A549 (cell line): ENCODE measurements around the gene RRAS. TPM values are rescaled to one million over a fixed set of nuclear protein-coding genes. Genes with fewer than 3 reads are reported as not detected.
A peak's percentile ranks its signal among the peaks of the same experiment; 100 is the strongest.

Source experiments
- CBX2 ChIP-seq: fragments of 200-600 bp; sonication (generic); IDR thresholded peaks from 2 replicates; pipeline ENCODE4 v1.6.1; 2016; ENCODE audit warnings: low read depth, mild to moderate bottlenecking, borderline replicate concordance
- CBX8 ChIP-seq: fragments of 200-600 bp; sonication (generic); IDR thresholded peaks from 2 replicates; pipeline ENCODE4 v1.6.1; 2016
- CEBPB ChIP-seq, 2 experiments: fragments of >200 bp in 1 of 2; sonication (Bioruptor Twin) in 1 of 2; formaldehyde crosslinking in 1 of 2; IDR thresholded peaks; 2 replicates each; pipeline ENCODE4 v1.6.1; 2012 to 2016
- CHD2 ChIP-seq: fragments of 150-350 bp; IDR thresholded peaks from 2 replicates; pipeline ENCODE4 v1.6.1; 2014; ENCODE audit warnings: low read length; ENCODE audit not compliant: partially characterized antibody
- CHD4 ChIP-seq: fragments of 200-600 bp; sonication (generic); IDR thresholded peaks from 2 replicates; pipeline ENCODE4 v1.6.1; 2016; ENCODE audit warnings: antibody characterized with exemption, mild to moderate bottlenecking, borderline replicate concordance
- EP300 ChIP-seq, 2 experiments: fragments of >200 bp; sonication (Bioruptor Twin); formaldehyde crosslinking; IDR thresholded peaks; 2 replicates in 1 of 2; 3 replicates in 1 of 2; pipeline ENCODE4 v1.6.1; 2016 to 2017
- ESRRA ChIP-seq: fragments of 150-350 bp; IDR thresholded peaks from 2 replicates; pipeline ENCODE4 v1.6.1; 2014; ENCODE audit warnings: mild to moderate bottlenecking, low read length, borderline replicate concordance
- FOSL2 ChIP-seq, 2 experiments: fragments of 450-650 bp in 1 of 2; fragments of >200 bp in 1 of 2; sonication (Bioruptor Twin) in 1 of 2; formaldehyde crosslinking; IDR thresholded peaks; 2 replicates each; pipeline versions ENCODE4 v1.5.0 to v1.6.1; 2016 to 2020; ENCODE audit warnings: mild to moderate bottlenecking in 1 of 2, moderate library complexity in 1 of 2
- FOXS1 ChIP-seq: fragments of 250-450 bp; sonication (Bioruptor Pico); IDR thresholded peaks from 2 replicates; pipeline ENCODE4 v1.5.0; 2020; ENCODE audit warnings: mild to moderate bottlenecking, moderate library complexity
- GATA3 ChIP-seq: IDR thresholded peaks from 2 replicates; pipeline ENCODE4 v1.6.1; 2012; ENCODE audit warnings: borderline replicate concordance
- HEYL ChIP-seq: fragments of 250-450 bp; sonication (Bioruptor Pico); IDR thresholded peaks from 2 replicates; pipeline ENCODE4 v1.8.0; 2021; ENCODE audit warnings: mild to moderate bottlenecking, moderate library complexity
- HOXA7 ChIP-seq: fragments of 250-450 bp; sonication (Bioruptor Pico); IDR thresholded peaks from 2 replicates; pipeline ENCODE4 v1.5.0; 2020; ENCODE audit warnings: mild to moderate bottlenecking, moderate library complexity
- HOXB13 ChIP-seq: fragments of 250-450 bp; sonication (Bioruptor Pico); IDR thresholded peaks from 2 replicates; pipeline ENCODE4 v1.5.0; 2020; ENCODE audit warnings: low read depth, mild to moderate bottlenecking, moderate library complexity
- HOXB5 ChIP-seq: fragments of 250-450 bp; sonication (Bioruptor Pico); IDR thresholded peaks from 2 replicates; pipeline ENCODE4 v1.5.0; 2020; ENCODE audit warnings: mild to moderate bottlenecking, moderate library complexity
- JUN ChIP-seq, 2 experiments: fragments of >200 bp; sonication (Bioruptor Twin); formaldehyde crosslinking; IDR thresholded peaks; 2 replicates in 1 of 2; 3 replicates in 1 of 2; pipeline ENCODE4 v1.6.1; 2016 to 2017
- JUNB ChIP-seq: fragments of >200 bp; sonication (Bioruptor Twin); formaldehyde crosslinking; IDR thresholded peaks from 2 replicates; pipeline ENCODE4 v1.6.1; 2016
- KDM1A ChIP-seq: fragments of 200-600 bp; sonication (generic); IDR thresholded peaks from 2 replicates; pipeline ENCODE4 v1.6.1; 2016; ENCODE audit warnings: low read depth, mild to moderate bottlenecking
- KDM5A ChIP-seq: fragments of 200-600 bp; sonication (generic); IDR thresholded peaks from 2 replicates; pipeline ENCODE4 v1.6.1; 2016; ENCODE audit warnings: antibody characterized with exemption, mild to moderate bottlenecking
- NFE2L2 ChIP-seq: fragments of 150-350 bp; conservative IDR thresholded peaks from 2 replicates; pipeline ENCODE4 v1.6.1; 2014; ENCODE audit warnings: low read length
- POLR2AphosphoS2 ChIP-seq: conservative IDR thresholded peaks from 2 replicates; pipeline ENCODE4 v1.6.1; 2012; ENCODE audit warnings: low read length, improper control_type of control experiment, inconsistent platforms
- RAD21 ChIP-seq, 2 experiments: fragments of >200 bp in 1 of 2; sonication (Bioruptor Twin) in 1 of 2; formaldehyde crosslinking in 1 of 2; IDR thresholded peaks in 1 of 2; conservative IDR thresholded peaks in 1 of 2; 2 replicates in 1 of 2; 3 replicates in 1 of 2; pipeline ENCODE4 v1.6.1; 2012 to 2018; ENCODE audit warnings: inconsistent platforms in 1 of 2
- RCOR1 ChIP-seq: fragments of 150-350 bp; IDR thresholded peaks from 2 replicates; pipeline ENCODE4 v1.6.1; 2014; ENCODE audit warnings: antibody characterized with exemption, low read length, low read depth
- RFX5 ChIP-seq: fragments of 450-650 bp; IDR thresholded peaks from 2 replicates; pipeline ENCODE4 v1.7.1; 2014; ENCODE audit warnings: antibody characterized with exemption, mild to moderate bottlenecking, moderate library complexity
- RNF2 ChIP-seq: fragments of 200-600 bp; sonication (generic); IDR thresholded peaks from 2 replicates; pipeline ENCODE4 v1.6.1; 2016; ENCODE audit warnings: low read depth, mild to moderate bottlenecking, antibody characterized with exemption, moderate library complexity, borderline replicate concordance
- SREBF2 ChIP-seq: fragments of 450-650 bp; IDR thresholded peaks from 2 replicates; pipeline ENCODE4 v1.6.1; 2014; ENCODE audit warnings: mild to moderate bottlenecking, moderate library complexity
- TP53 ChIP-seq: fragments of 250-450 bp; sonication (Bioruptor Pico); IDR thresholded peaks from 2 replicates; pipeline ENCODE4 v1.5.0; 2021; ENCODE audit warnings: mild to moderate bottlenecking, moderate library complexity
- ZFP36 ChIP-seq: fragments of 450-650 bp; IDR thresholded peaks from 2 replicates; pipeline ENCODE4 v1.6.1; 2014; ENCODE audit warnings: borderline replicate concordance; ENCODE audit not compliant: partially characterized antibody
- ZSCAN20 ChIP-seq: fragments of 250-450 bp; sonication (Bioruptor Pico); IDR thresholded peaks from 2 replicates; pipeline ENCODE4 v1.8.0; 2022; ENCODE audit warnings: mild to moderate bottlenecking, moderate library complexity
- polyA plus RNA-seq, 4 experiments: library from polyadenylated mRNA; depleted of rRNA in 3 of 4; stranded (reverse); fragments of >200 nt; fragmentation: RNase III in 1 of 4; extraction: RNeasy Plus Mini Kit Qiagen cat#74134 plus additional on column Dnase treatment in 1 of 4; gene quantifications; 2 replicates in 3 of 4; 3 replicates in 1 of 4; pipeline ENCODE4 v1.2.3, GENCODE V29; 2011 to 2017
- TF ChIP-seq, protein P1 (sequence below): fragments of >200 bp; sonication (Bioruptor Twin); formaldehyde crosslinking; IDR thresholded peaks from 3 replicates; pipeline ENCODE4 v1.5.1; 2016
- TF ChIP-seq, protein P2 (sequence below): fragments of 250-450 bp; sonication (Bioruptor Pico); IDR thresholded peaks from 2 replicates; pipeline ENCODE4 v1.5.0; 2021; ENCODE audit warnings: mild to moderate bottlenecking, moderate library complexity, borderline replicate concordance
- TF ChIP-seq, protein P3 (sequence below): fragments of >200 bp; sonication (Bioruptor Twin); formaldehyde crosslinking; IDR thresholded peaks from 3 replicates; pipeline ENCODE4 v1.6.1; 2016
- TF ChIP-seq, protein P4 (sequence below): IDR thresholded peaks from 2 replicates; pipeline ENCODE4 v1.6.1; 2012; ENCODE audit warnings: low read depth, borderline replicate concordance
- TF ChIP-seq, protein P5 (sequence below): fragments of >200 bp; sonication (Bioruptor Twin); formaldehyde crosslinking; IDR thresholded peaks from 2 replicates; pipeline ENCODE4 v1.6.1; 2016
- TF ChIP-seq, protein P6 (sequence below): IDR thresholded peaks from 2 replicates; pipeline ENCODE4 v1.6.1; 2012
- TF ChIP-seq, protein P7 (sequence below): fragments of 450-650 bp; IDR thresholded peaks from 2 replicates; pipeline ENCODE4 v1.6.1; 2014; ENCODE audit warnings: antibody characterized with exemption
- TF ChIP-seq, protein P8 (sequence below): IDR thresholded peaks from 2 replicates; pipeline ENCODE4 v1.6.1; 2012

The RRAS gene
- polyA plus RNA-seq, 2 of the 4 experiments (the other 2 are of a cell fraction), result 47.6 to 49.2 TPM

DNA sequence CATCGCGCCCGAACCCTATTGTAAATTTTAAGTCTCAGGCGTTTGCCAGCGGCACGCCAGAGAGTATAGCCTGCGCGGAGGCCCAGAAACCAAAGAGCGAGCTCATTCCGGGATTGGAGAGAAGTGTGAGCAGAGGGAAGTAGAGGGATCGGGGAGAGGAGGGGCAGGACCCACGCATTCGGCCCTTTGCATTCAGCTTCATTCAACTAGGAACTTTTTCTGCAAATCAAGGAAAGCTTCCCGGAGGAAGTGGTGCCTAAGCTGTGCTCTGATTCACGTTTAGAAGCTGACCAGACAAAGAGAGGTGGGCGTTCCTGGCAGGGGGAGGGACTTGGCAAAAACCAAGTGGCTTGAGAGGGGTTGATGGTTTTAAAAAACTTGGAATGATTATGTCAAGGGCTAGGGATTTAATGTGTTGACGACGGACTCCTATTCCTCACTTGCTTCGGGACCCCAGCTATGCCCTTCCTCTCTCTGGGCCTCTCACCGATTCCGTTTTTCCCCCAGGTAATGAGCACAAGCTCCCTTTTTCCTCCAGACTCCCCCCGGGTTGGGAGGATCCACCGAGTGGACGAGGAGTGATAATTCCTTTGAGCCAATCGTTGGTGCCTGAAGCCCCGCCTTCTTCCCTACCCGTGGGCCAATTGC is 36.3 kb upstream of the RRAS start (continued):
- TF ChIP-seq FOSL2 (IDR thresholded peaks at IDR 0.05) (no peak), FOSL2 (CRISPR knock-in tag; IDR thresholded peaks at IDR 0.05) (peak; percentile 79), JUNB (no peak), KDM5A (no peak), CBX2 (no peak), NFE2L2 (no peak), ZFP36 (peak; percentile 100), TP53 (CRISPR knock-in tag) (peak; percentile 69; the same call in 1 of the 2 replicates), CBX8 (no peak), GATA3 (peak; percentile 86), SREBF2 (no peak), HOXA7 (no peak), POLR2AphosphoS2 (no peak), HOXB5 (CRISPR knock-in tag) (no peak), JUN (IDR thresholded peaks at IDR 0.05) (peak; percentile 66 to 84; a peak in 3 of 5 replicates), CHD2 (no peak), CEBPB (IDR thresholded peaks at IDR 0.05) (no peak), HEYL (CRISPR knock-in tag) (no peak), HOXB13 (no peak), EP300 (IDR thresholded peaks at IDR 0.05) (no peak), KDM1A (peak; percentile 97), RAD21 (conservative IDR thresholded peaks at IDR 0.05 in 1 of 2, IDR thresholded peaks at IDR 0.05 in 1 of 2) (no peak), RCOR1 (peak; percentile 58; the same call in 1 of the 2 replicates), RNF2 (no peak), FOXS1 (CRISPR knock-in tag) (no peak), ESRRA (no peak), RFX5 (no peak), ZSCAN20 (CRISPR knock-in tag) (no peak), CHD4 (peak; percentile 99)
- TF ChIP-seq, protein P1, sequence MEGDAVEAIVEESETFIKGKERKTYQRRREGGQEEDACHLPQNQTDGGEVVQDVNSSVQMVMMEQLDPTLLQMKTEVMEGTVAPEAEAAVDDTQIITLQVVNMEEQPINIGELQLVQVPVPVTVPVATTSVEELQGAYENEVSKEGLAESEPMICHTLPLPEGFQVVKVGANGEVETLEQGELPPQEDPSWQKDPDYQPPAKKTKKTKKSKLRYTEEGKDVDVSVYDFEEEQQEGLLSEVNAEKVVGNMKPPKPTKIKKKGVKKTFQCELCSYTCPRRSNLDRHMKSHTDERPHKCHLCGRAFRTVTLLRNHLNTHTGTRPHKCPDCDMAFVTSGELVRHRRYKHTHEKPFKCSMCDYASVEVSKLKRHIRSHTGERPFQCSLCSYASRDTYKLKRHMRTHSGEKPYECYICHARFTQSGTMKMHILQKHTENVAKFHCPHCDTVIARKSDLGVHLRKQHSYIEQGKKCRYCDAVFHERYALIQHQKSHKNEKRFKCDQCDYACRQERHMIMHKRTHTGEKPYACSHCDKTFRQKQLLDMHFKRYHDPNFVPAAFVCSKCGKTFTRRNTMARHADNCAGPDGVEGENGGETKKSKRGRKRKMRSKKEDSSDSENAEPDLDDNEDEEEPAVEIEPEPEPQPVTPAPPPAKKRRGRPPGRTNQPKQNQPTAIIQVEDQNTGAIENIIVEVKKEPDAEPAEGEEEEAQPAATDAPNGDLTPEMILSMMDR, result no peak
- TF ChIP-seq, protein P2, sequence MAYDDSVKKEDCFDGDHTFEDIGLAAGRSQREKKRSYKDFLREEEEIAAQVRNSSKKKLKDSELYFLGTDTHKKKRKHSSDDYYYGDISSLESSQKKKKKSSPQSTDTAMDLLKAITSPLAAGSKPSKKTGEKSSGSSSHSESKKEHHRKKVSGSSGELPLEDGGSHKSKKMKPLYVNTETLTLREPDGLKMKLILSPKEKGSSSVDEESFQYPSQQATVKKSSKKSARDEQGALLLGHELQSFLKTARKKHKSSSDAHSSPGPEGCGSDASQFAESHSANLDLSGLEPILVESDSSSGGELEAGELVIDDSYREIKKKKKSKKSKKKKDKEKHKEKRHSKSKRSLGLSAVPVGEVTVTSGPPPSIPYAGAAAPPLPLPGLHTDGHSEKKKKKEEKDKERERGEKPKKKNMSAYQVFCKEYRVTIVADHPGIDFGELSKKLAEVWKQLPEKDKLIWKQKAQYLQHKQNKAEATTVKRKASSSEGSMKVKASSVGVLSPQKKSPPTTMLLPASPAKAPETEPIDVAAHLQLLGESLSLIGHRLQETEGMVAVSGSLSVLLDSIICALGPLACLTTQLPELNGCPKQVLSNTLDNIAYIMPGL (CRISPR knock-in tag), result no peak
- TF ChIP-seq, protein P3, sequence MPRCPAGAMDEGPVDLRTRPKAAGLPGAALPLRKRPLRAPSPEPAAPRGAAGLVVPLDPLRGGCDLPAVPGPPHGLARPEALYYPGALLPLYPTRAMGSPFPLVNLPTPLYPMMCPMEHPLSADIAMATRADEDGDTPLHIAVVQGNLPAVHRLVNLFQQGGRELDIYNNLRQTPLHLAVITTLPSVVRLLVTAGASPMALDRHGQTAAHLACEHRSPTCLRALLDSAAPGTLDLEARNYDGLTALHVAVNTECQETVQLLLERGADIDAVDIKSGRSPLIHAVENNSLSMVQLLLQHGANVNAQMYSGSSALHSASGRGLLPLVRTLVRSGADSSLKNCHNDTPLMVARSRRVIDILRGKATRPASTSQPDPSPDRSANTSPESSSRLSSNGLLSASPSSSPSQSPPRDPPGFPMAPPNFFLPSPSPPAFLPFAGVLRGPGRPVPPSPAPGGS, result 0 out of 3 replicates have a peak, but pooled peaks have one; percentile 27
- TF ChIP-seq, protein P4, sequence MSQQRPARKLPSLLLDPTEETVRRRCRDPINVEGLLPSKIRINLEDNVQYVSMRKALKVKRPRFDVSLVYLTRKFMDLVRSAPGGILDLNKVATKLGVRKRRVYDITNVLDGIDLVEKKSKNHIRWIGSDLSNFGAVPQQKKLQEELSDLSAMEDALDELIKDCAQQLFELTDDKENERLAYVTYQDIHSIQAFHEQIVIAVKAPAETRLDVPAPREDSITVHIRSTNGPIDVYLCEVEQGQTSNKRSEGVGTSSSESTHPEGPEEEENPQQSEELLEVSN, result peak; percentile 25; the same call in 1 of the 2 replicates
- TF ChIP-seq, protein P5, sequence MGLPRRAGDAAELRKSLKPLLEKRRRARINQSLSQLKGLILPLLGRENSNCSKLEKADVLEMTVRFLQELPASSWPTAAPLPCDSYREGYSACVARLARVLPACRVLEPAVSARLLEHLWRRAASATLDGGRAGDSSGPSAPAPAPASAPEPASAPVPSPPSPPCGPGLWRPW, result no peak
- TF ChIP-seq, protein P6, sequence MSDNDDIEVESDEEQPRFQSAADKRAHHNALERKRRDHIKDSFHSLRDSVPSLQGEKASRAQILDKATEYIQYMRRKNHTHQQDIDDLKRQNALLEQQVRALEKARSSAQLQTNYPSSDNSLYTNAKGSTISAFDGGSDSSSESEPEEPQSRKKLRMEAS, result peak; percentile 47
- TF ChIP-seq, protein P7, sequence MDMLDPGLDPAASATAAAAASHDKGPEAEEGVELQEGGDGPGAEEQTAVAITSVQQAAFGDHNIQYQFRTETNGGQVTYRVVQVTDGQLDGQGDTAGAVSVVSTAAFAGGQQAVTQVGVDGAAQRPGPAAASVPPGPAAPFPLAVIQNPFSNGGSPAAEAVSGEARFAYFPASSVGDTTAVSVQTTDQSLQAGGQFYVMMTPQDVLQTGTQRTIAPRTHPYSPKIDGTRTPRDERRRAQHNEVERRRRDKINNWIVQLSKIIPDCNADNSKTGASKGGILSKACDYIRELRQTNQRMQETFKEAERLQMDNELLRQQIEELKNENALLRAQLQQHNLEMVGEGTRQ, result no peak
- TF ChIP-seq, protein P8, sequence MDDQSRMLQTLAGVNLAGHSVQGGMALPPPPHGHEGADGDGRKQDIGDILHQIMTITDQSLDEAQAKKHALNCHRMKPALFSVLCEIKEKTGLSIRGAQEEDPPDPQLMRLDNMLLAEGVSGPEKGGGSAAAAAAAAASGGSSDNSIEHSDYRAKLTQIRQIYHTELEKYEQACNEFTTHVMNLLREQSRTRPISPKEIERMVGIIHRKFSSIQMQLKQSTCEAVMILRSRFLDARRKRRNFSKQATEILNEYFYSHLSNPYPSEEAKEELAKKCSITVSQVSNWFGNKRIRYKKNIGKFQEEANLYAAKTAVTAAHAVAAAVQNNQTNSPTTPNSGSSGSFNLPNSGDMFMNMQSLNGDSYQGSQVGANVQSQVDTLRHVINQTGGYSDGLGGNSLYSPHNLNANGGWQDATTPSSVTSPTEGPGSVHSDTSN, result no peak
